NCI-H187 (cell line): ENCODE results near the gene CDCA8.

Experiments used
- DNase-seq, 2 experiments: peaks; one replicate each; lab custom pipeline; 2025; lab: John Stamatoyannopoulos, UW

The CDCA8 gene

GRCh38 chr1:37692078-37692833 lies at the start of gene CDCA8:
Gene CDCA8 (plus strand): TSS chr1:37692516. CDS start chr1:37692691, 175 bp downstream.
- peak; percentile 85 to 95 for DNase-seq

- DNase-seq = no peak
Measured at GRCh38 chr1:37647281-37647680, 45.0 kb upstream of the CDCA8 start.

GRCh38 chr1:37650173-37650572 lies 42.1 kb upstream of the CDCA8 start:
- DNase-seq = no peak

GRCh38 chr1:37650721-37651120 lies 41.6 kb upstream of the CDCA8 start:
- no peak for DNase-seq

GRCh38 chr1:37651803-37652202 lies 40.5 kb upstream of the CDCA8 start:
- DNase-seq = no peak

GRCh38 chr1:37652976-37653375 lies 39.3 kb upstream of the CDCA8 start:
- no peak for DNase-seq

- no peak for DNase-seq
Measured at GRCh38 chr1:37653906-37654305, 38.4 kb upstream of the CDCA8 start.

GRCh38 chr1:37655274-37655673 lies 37.0 kb upstream of the CDCA8 start:
- DNase-seq = no peak

- peak in 1 of 2 experiments; percentile 68 for DNase-seq
Measured at GRCh38 chr1:37656026-37656425, 36.3 kb upstream of the CDCA8 start.

- no peak for DNase-seq
Measured at GRCh38 chr1:37656881-37657280, 35.4 kb upstream of the CDCA8 start.

GRCh38 chr1:37657620-37658412 lies 34.5 kb upstream of the CDCA8 start:
- DNase-seq = no peak

GRCh38 chr1:37658486-37658885 lies 33.8 kb upstream of the CDCA8 start:
- DNase-seq = no peak

- DNase-seq = no peak
Measured at GRCh38 chr1:37660664-37661063, 31.7 kb upstream of the CDCA8 start.

- no peak for DNase-seq
Measured at GRCh38 chr1:37661401-37661800, 30.9 kb upstream of the CDCA8 start.

GRCh38 chr1:37662031-37662755 lies 30.1 kb upstream of the CDCA8 start:
- DNase-seq = no peak

- DNase-seq = no peak
Measured at GRCh38 chr1:37663426-37664000, 28.8 kb upstream of the CDCA8 start.

GRCh38 chr1:37666241-37666867 lies 26.0 kb upstream of the CDCA8 start:
- no peak for DNase-seq

GRCh38 chr1:37667023-37667671 lies 25.2 kb upstream of the CDCA8 start:
- DNase-seq = no peak

GRCh38 chr1:37670133-37670532 lies 22.2 kb upstream of the CDCA8 start:
- DNase-seq = no peak

GRCh38 chr1:37671261-37671660 lies 21.1 kb upstream of the CDCA8 start:
- DNase-seq = no peak

- DNase-seq = no peak
Measured at GRCh38 chr1:37672136-37672870, 20.0 kb upstream of the CDCA8 start.
